ENCODE measurements around the gene NCKAP5L. TPM values are rescaled to one million over a fixed set of nuclear protein-coding genes. Genes with fewer than 3 reads are reported as not detected.

NCKAP5L gene
- total and polyA plus RNA-seq, 9 of the 15 experiments (the other 6 are each of a cell fraction or from before 2014, with no cell fraction given), result 0.01 to 14.4 (median 3.7) TPM

- no peak for TF ChIP-seq HBP1 (CRISPR knock-in tag; IDR thresholded peaks at IDR 0.05)
- TF ChIP-seq ETS2 (tag; IDR thresholded peaks at IDR 0.05; ENCODE audit: borderline replicate concordance, poor library complexity, severe bottlenecking), result no peak
- no peak for TF ChIP-seq ATF2 (CRISPR knock-in tag; IDR thresholded peaks at IDR 0.05)
- no peak for TF ChIP-seq SMARCB1 (IDR thresholded peaks at IDR 0.05; ENCODE audit: insufficient read length, low read depth)
- TF ChIP-seq PYGO2 (tag; IDR thresholded peaks at IDR 0.05), result no peak
- peak; percentile 81 for TF ChIP-seq E2F1 (CRISPR knock-in tag; IDR thresholded peaks at IDR 0.05)
- peak; percentile 100 for TF ChIP-seq MAX (CRISPR knock-in tag; IDR thresholded peaks at IDR 0.05)
- TF ChIP-seq TAF15 (IDR thresholded peaks at IDR 0.05; ENCODE audit: low read depth, low read length), result no peak
- TF ChIP-seq FOXP1 (CRISPR knock-in tag; IDR thresholded peaks at IDR 0.05), result peak; percentile 96
- TF ChIP-seq SMARCE1 (IDR thresholded peaks at IDR 0.05), result no peak
- TF ChIP-seq CREB1 (IDR thresholded peaks at IDR 0.05), result peak; percentile 42; the same call in 1 of the 2 replicates
- TF ChIP-seq CREB1 (CRISPR knock-in tag; IDR thresholded peaks at IDR 0.05), result peak; percentile 69
- no peak for TF ChIP-seq FOXM1 (IDR thresholded peaks at IDR 0.05; ENCODE audit: low read depth)
- TF ChIP-seq FOXM1 (CRISPR knock-in tag; IDR thresholded peaks at IDR 0.05; ENCODE audit: low read depth), result 0 out of 2 replicates have a peak, but pooled peaks have one; percentile 39
- peak; percentile 56; the same call in 1 of the 2 replicates for TF ChIP-seq PHF21A (IDR thresholded peaks at IDR 0.05; ENCODE audit: borderline replicate concordance, low read depth)
- TF ChIP-seq ZNF12 (CRISPR knock-in tag; IDR thresholded peaks at IDR 0.05), result 0 out of 2 replicates have a peak, but pooled peaks have one; percentile 27
- TF ChIP-seq ZNF184 (CRISPR knock-in tag; IDR thresholded peaks at IDR 0.05), result no peak
- 0 out of 2 replicates have a peak, but pooled peaks have one; percentile 27 for TF ChIP-seq MEF2D (tag; conservative IDR thresholded peaks at IDR 0.05; ENCODE audit: low read depth)
- TF ChIP-seq ATF7 (IDR thresholded peaks at IDR 0.05), result peak; percentile 70
- TF ChIP-seq ZNF695 (CRISPR knock-in tag; IDR thresholded peaks at IDR 0.05), result no peak
- TF ChIP-seq ZFP91 (CRISPR knock-in tag; IDR thresholded peaks at IDR 0.05), result peak; percentile 76
- TF ChIP-seq MBD2 (IDR thresholded peaks at IDR 0.05; ENCODE audit: borderline replicate concordance, low read depth), result 0 out of 2 replicates have a peak, but pooled peaks have one; percentile 32
These were observed at the start of gene NCKAP5L (continued) for GRCh38 chr12:49828133-49829091.

Measured in K562 (cell line).